NCI-H2196 treated with DMSO at 0.1 percent for 48 hours (cell line): ENCODE data around the gene RTEL1.
"Not testable (repeated sequence)": the region's sequence is repeated elsewhere in the genome, so short reads cannot be mapped to it uniquely, and the experiment has no call there.

Experiments used
- DNase-seq: peaks from one replicate; lab custom pipeline; 2025; ENCODE audit not compliant: unreplicated experiment; lab: John Stamatoyannopoulos, UW

Gene RTEL1

DNA sequence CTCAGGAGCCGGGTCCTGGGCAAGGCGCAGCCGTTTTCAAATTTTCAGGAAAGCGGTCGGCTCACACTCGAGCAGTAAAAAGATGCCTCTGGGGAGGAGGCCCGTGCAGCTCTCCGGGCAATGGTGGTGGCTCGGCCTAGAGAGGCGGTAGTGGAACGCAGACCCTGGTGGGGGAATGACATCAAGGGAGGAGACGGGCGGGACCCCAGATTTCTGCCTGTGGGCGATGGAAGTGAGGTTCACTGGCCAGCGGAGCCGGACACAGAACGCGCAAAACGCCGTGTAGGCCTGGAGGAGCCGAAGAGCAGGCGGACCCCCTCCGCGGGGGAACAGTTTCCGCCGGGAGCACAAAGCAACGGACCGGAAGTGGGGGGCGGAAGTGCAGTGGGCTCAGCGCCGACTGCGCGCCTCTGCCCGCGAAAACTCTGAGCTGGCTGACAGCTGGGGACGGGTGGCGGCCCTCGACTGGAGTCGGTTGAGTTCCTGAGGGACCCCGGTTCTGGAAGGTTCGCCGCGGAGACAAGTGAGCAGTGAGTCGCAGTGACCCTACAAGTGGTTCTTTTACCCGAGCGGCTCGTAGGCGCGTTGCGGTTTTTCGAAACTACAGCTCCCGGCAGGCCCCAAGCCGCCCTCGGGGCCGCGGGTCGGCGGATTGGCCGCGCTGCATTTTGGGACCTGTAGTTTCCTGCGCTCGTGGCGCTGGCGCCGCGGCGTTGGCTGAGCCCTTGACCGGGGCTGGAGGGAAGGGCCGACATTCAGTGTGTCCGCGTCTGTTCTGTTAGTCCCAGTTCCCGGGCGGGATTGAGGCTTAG is at the start of gene RTEL1:
Gene RTEL1, plus strand, starts transcription at position 376 of the 812 bp plus-strand sequence. CDS start 1,091 bp downstream, outside the sequence.
- DNase-seq = peak; percentile 78

DNA sequence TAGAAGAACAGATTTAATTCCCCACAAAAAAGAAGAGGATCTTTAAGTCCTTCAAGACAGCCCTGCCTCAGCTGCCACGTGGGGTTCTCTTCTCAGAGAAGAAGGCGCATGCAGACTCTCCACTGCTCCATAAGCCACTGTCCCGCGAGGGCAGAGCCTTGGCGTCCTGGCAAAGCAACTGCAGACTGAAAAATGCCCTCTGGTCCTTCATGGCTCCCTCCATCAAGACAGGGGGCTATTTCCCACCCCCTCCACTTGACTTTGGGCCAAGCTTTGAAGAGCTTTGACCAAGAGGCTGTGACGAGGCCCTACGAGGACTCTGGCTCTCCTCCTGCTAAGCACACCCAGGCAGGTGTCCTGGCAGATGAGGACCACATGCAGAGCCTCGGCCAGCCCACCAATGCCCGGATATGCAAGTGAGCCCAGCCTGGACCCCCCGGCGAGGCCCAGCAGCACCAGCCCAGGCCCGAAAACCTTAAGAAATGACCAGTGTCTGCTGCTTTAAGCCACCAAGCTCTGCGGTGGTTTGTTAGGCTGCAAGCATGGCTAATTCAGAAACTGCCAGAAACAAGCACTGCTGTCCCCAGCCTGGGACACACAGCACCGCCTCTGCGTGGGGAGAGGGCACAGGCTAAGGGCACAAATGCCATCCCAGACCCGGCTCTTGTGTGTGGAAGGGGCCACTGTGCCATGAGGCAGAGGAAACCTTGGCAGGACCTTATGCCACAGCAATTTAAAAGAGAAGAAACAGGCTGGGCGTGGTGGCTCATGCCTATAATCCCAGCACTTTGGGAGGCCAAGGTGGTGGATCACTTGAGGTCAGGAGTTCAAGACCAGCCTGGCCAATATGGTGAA is 47.3 kb upstream of the RTEL1 start:
- no peak for DNase-seq

- no peak for DNase-seq
Measured at GRCh38 chr20:63611646-63612045, 46.5 kb upstream of the RTEL1 start.

DNA sequence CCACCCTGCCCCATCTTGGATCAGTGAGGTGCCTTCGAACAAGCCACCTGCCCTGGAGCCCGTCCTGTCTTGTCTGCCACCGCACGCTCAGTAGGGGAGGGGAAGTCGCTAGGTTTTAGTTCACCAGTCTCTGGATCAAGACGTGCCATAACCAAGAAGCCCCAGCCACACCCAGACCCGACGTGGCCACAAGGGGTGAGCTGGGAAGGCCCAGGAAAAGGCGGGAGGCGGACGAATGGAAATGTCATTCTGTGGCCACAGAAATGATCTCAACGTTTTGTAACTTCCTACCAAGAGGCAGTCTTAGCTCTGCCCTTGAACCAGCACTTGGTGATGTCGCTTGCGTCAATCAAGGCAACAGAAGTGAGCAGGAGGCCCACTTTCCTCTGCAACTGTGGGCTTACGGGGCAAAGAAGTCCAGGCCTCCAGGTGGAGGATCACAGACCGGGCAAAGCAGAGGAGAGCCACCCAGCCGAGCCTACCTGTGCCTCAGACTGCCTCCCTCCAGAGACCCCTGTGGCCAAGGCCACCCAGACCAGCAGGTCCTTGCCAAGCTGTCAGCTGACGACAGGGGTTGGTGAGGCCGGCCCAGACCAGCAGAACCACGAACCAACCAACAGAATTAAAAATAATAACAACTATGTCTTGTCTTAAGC is 45.7 kb upstream of the RTEL1 start:
- no peak for DNase-seq

- not testable (repeated sequence) for DNase-seq
Measured at GRCh38 chr20:63613863-63614594, 44.1 kb upstream of the RTEL1 start.

GRCh38 chr20:63617092-63617875 is 40.8 kb upstream of the RTEL1 start:
- DNase-seq = no peak

GRCh38 chr20:63617876-63618265 is 40.2 kb upstream of the RTEL1 start:
- DNase-seq = no peak

DNA sequence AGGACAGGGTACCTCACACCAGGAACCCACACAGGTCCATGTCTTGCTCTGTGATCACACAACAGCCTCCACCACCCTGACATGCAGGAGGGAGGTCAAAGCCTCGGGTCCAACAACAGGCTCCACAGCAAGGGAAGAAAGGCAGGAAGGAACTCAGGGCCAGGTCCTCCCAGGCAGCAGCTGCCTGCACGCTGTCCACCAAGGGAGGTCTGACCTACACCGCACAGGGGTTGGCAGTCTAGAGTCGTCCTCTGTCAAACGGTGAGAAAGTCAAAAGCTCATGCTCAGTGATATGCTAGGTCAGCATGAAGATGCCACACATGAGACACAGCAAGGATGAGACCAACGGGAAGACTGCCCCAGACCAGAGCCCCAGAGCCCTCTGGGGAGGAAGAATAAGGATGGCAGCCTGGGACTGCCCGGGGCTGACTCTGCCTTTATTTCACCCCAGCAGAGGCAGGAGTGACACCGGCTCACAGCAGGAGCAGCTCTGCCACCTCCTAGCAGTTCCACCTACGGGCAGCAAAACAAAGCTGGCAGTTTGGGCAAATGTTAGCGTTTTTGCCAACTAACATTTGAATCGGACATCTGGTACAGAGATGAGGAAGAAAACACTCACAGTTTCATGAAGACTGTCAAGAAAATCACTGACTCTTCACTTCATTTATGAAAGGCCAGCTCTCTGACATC is 39.7 kb upstream of the RTEL1 start:
- DNase-seq = no peak

DNA sequence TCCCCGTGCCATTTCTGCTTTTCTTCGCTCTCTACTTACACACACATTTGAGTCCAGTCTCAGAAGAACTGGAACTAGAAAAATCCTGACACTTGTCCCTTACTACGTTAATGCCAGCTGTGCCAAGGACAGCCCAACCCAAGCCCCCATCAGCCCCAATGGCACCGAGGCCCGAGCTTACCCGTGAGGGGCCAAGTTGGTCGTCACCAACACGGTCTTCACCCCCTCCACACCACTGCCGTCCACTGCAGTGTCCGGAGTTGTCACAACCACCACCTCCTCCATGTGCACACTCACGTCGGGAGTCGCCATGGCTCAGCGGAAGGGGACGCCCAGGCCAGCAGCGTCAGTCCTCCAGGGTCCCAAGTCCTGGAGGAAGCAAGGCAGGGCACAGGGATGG is 39.0 kb upstream of the RTEL1 start:
- no peak for DNase-seq

GRCh38 chr20:63619505-63619904 is 38.6 kb upstream of the RTEL1 start:
- DNase-seq = no peak

DNA sequence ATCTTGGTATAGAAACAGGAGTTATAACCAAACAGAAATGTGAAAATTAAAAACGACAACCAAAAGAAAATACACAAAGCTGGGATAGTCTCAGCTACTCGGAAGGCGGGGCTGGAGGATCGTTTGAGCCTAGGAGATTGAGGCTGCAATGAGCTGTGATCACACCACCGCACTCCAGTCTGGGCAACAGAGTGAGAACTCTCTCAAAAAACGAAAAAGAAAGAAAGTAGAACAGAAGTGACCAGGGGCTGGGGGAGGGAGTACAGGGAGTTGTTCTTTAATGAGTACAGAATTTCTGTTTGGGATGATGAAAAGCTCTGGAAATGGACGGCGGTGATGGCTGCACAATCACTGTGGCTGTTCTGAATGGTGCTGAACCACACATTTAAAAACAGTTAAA is 37.1 kb upstream of the RTEL1 start:
- no peak for DNase-seq

DNA sequence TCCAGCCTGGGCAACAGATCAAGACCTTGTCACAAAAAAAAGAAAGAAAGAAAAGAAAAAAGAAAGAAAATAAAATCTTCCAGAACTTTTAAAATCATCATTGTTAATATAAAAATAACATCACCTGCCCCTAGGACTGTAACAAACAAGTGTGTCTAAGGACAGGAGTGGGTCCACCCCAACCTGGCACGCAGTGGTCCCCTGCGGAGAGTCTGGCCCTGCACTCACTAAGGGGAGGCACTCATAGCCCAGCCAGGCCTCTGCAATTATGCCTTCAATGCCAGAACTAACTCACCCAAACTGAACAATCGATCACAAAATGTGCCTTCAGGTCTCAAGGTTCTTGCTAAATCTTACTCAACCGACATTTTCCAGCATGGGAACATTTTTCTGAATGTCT is 36.0 kb upstream of the RTEL1 start:
- no peak for DNase-seq

GRCh38 chr20:63622732-63623131 is 35.4 kb upstream of the RTEL1 start:
- no peak for DNase-seq

DNA sequence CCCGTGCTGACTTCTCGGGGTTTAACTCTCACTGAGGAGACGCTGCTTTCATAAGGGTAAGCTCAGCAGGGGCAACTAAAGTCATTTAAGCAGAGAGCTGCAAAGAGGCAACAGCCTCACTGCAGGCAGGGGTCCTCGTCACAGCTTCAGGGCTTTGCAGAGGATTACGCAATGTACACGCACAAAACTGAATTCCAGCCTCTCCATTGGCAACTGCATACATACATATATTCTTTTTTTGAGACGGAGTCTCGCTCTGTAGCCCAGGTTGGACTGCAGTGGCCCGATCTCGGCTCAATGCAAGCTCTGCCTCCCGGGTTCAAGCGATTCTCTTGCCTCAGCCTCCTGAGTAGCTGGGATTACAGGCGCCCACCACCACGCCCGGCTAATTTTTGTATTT is 33.6 kb upstream of the RTEL1 start:
- no peak for DNase-seq

- no peak for DNase-seq
Measured at GRCh38 chr20:63625771-63626423, 32.2 kb upstream of the RTEL1 start.

DNA sequence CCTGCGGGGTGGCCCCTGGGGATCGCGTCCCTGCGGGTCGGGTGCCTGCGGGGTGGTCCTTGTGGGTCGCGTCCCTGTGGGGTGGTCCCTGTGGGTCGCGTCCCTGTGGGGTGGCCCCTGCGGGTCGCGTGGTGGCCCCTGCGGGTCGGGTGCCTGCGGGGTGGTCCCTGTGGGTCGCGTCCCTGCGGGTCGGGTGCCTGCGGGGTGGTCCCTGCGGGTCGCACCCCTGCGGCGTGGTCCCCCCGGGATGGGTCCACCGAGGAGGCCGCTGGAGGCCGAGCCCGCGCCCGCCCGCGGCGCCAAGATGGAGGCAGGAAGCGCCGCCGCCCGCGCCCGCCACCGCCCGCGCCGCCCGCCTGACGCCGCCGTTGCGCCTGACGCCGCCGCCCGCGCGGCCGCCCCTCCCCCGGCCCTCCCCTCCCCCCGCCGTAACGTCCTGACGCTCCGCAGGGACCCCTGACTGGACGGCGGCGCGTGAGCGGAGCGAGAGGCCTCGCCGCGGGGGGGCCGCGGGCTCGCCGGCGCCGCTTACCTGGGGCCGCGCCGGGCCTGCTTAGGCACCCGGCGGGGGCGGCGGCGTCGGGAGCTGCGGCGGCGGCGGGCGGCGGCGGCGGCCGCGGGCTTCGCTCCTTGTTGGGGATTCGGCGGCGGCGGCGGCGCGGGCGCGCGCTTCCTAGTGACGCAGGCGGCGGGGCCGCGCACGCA is 31.5 kb upstream of the RTEL1 start, which contains the start of gene GMEB2:
Gene GMEB2, minus strand, starts transcription at position 678 of the 705 bp plus-strand sequence. CDS start 7,704 bp downstream, outside the sequence.
- peak; percentile 62 for DNase-seq

DNA sequence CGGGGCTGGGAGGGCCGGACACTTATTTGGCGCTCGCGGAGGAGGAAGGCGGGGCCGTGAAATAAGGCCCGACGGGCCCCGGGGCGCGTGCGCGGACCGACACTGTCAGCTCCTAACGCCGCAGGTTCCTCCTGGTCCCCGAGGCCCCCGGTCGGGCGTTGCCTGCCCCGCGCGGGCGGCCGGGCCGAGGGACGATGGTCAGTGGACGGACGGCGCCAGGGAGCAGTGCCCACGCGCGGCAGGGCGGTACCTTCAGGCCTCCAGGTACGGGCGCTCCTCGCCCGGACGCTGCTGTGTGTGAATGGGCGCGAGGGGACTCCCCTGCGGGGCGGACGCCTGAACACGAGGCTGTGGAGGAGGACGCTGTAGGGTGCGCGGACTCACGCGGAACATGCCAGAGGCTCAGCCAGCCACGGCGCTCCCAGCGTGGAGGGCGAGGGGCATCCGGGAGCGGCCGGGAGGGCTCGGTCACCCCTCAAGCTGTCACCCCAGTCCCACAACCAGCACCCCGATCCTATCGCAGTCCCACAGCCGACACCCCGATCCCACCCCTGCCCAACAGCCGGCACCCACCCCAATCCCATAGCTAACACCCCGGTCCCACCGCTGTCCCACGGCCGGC is 30.9 kb upstream of the RTEL1 start:
- DNase-seq = peak; percentile 84

DNA sequence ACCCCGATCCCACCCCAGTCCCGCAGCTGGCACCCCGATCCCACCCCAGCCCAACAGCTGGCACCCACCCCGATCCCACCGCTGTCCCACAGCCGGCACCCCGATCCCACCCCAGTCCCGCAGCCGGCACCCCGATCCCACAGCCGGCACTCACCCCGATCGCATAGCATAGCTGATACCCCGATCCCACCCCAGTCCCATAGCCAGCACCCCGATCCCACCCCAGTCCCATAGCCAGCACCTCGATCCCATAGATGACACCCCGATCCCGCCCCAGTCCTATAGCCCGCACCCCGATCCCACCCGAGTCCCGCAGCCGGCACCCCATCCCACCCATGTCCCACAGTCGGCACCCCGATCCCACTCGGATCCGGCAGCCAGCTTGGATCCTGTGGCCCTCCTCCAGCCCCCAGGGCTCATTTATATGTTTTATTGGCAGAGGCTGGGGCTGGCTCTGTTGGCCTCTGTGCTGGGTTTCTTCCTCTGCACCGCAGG is 30.3 kb upstream of the RTEL1 start:
- DNase-seq = no peak
